HepG2 (cell line): ENCODE data around the gene XRCC1. TPM values are rescaled to one million over a fixed set of nuclear protein-coding genes. Genes with fewer than 3 reads are reported as not detected.
A peak's percentile ranks its signal among the peaks of the same experiment; 100 is the strongest.

Source experiments
- BORCS8-MEF2B ChIP-seq: sonication (generic); formaldehyde crosslinking; IDR thresholded peaks from 2 replicates; pipeline ENCODE4 v1.8.0; 2022; ENCODE audit warnings: mild to moderate bottlenecking, missing genetic modification reagents
- CCDC6 ChIP-seq: sonication (generic); formaldehyde crosslinking; IDR thresholded peaks from 2 replicates; pipeline ENCODE4 v1.8.1; 2022; ENCODE audit warnings: mild to moderate bottlenecking, missing genetic modification reagents, moderate library complexity
- HNF4A ChIP-seq: sonication (generic); formaldehyde crosslinking; IDR thresholded peaks from 2 replicates; pipeline ENCODE4 v1.4.0; 2020; ENCODE audit warnings: missing genetic modification reagents
- IRF1 ChIP-seq: sonication (generic); formaldehyde crosslinking; IDR thresholded peaks from 2 replicates; pipeline ENCODE4 v1.4.0; 2020; ENCODE audit warnings: low read depth, mild to moderate bottlenecking, missing genetic modification reagents
- JARID2 ChIP-seq: sonication (generic); formaldehyde crosslinking; IDR thresholded peaks from 2 replicates; pipeline ENCODE4 v1.8.1; 2023; ENCODE audit warnings: missing genetic modification reagents, inconsistent platforms; ENCODE audit not compliant: insufficient replicate concordance
- KDM4B ChIP-seq: sonication (generic); formaldehyde crosslinking; IDR thresholded peaks from 2 replicates; pipeline ENCODE4 v1.4.0; 2020; ENCODE audit warnings: missing genetic modification reagents
- NR2C2 ChIP-seq: sonication (generic); formaldehyde crosslinking; IDR thresholded peaks from 2 replicates; pipeline ENCODE4 v1.4.0; 2020; ENCODE audit warnings: missing genetic modification reagents, mild to moderate bottlenecking, moderate library complexity, borderline replicate concordance
- PHF20 ChIP-seq: sonication (generic); formaldehyde crosslinking; IDR thresholded peaks from 2 replicates; pipeline ENCODE4 v1.5.0; 2020; ENCODE audit warnings: mild to moderate bottlenecking, missing genetic modification reagents
- PHF21A ChIP-seq: sonication (generic); formaldehyde crosslinking; IDR thresholded peaks from 2 replicates; pipeline ENCODE4 v1.5.0; 2020; ENCODE audit warnings: mild to moderate bottlenecking, missing genetic modification reagents
- REPIN1 ChIP-seq: sonication (generic); formaldehyde crosslinking; IDR thresholded peaks from 2 replicates; pipeline ENCODE4 v1.8.0; 2022; ENCODE audit warnings: missing genetic modification reagents, low read depth, mild to moderate bottlenecking, borderline replicate concordance
- SP140L ChIP-seq: sonication (generic); formaldehyde crosslinking; IDR thresholded peaks from 2 replicates; pipeline ENCODE4 v1.4.0; 2020; ENCODE audit warnings: missing genetic modification reagents, borderline replicate concordance
- SP5 ChIP-seq: IDR thresholded peaks from 2 replicates; pipeline ENCODE4 v1.6.1; 2016; ENCODE audit warnings: low read depth, borderline replicate concordance
- THRA ChIP-seq: sonication (generic); formaldehyde crosslinking; IDR thresholded peaks from 2 replicates; pipeline ENCODE4 v1.4.0; 2020; ENCODE audit warnings: missing genetic modification reagents, borderline replicate concordance
- ZBTB14 ChIP-seq: sonication (generic); formaldehyde crosslinking; IDR thresholded peaks from 2 replicates; pipeline ENCODE4 v1.4.0; 2020; ENCODE audit warnings: missing genetic modification reagents
- ZBTB26 ChIP-seq: IDR thresholded peaks from 2 replicates; pipeline ENCODE4 v1.6.1; 2016; ENCODE audit warnings: missing compliant biosample characterization, missing genetic modification reagents, borderline replicate concordance
- ZBTB7B ChIP-seq: sonication (generic); formaldehyde crosslinking; IDR thresholded peaks from 2 replicates; pipeline ENCODE4 v1.4.0; 2020; ENCODE audit warnings: missing genetic modification reagents
- ZNF264 ChIP-seq: sonication (generic); formaldehyde crosslinking; IDR thresholded peaks from 2 replicates; pipeline ENCODE4 v1.4.0; 2020; ENCODE audit warnings: missing genetic modification reagents
- ZNF547 ChIP-seq: sonication (generic); formaldehyde crosslinking; IDR thresholded peaks from 2 replicates; pipeline ENCODE4 v1.5.1; 2020; ENCODE audit warnings: mild to moderate bottlenecking, missing genetic modification reagents
- ZSCAN29 ChIP-seq: sonication (generic); formaldehyde crosslinking; conservative IDR thresholded peaks from 2 replicates; pipeline ENCODE4 v1.4.0; 2020; ENCODE audit warnings: mild to moderate bottlenecking, missing genetic modification reagents
- ZSCAN30 ChIP-seq: sonication (generic); formaldehyde crosslinking; IDR thresholded peaks from 2 replicates; pipeline ENCODE4 v1.5.0; 2020; ENCODE audit warnings: mild to moderate bottlenecking, missing genetic modification reagents
- polyA plus RNA-seq, 8 experiments: library from polyadenylated mRNA; depleted of rRNA in 3 of 8; stranded (reverse) in 7 of 8; unstranded in 1 of 8; fragments of >200 nt; fragmentation: Illumina TruSeq in 4 of 8; extraction: Trizol in 4 of 8; gene quantifications; 2 replicates each; pipeline versions ENCODE4 v1.2.1 to v1.2.3, GENCODE V29; 2011 to 2016; ENCODE audit warnings: low read depth in 4 of 8, missing spikeins in 1 of 8, mixed read lengths in 1 of 8; ENCODE audit not compliant: insufficient read depth in 1 of 8
- total RNA-seq, 5 experiments: library from RNA; depleted of rRNA; stranded (reverse); fragments of >200 nt; fragmentation: Illumina TruSeq; extraction: Trizol; gene quantifications; 2 replicates each; pipeline ENCODE4 v1.2.3, GENCODE V29; 2016; ENCODE audit warnings: low read depth in 1 of 5
- TF ChIP-seq, protein P1 (sequence below): sonication (generic); formaldehyde crosslinking; IDR thresholded peaks from 2 replicates; pipeline ENCODE4 v1.5.0; 2020; ENCODE audit warnings: missing genetic modification reagents, mild to moderate bottlenecking, borderline replicate concordance
- TF ChIP-seq, protein P2 (sequence below): sonication (generic); formaldehyde crosslinking; IDR thresholded peaks from 2 replicates; pipeline ENCODE4 v1.5.1; 2020; ENCODE audit warnings: missing genetic modification reagents, mild to moderate bottlenecking, borderline replicate concordance

XRCC1 gene
- total and polyA plus RNA-seq, 2 of the 13 experiments (the other 11 are each of a cell fraction or from before 2014, with no cell fraction given): 24.7 to 26.3 TPM

GRCh38 chr19:43526884-43527859 is 48.2 kb downstream of the XRCC1 start, which contains the start of gene ETHE1 (continued):
- peak; percentile 24; the same call in 1 of the 2 replicates for TF ChIP-seq ZBTB14
- TF ChIP-seq ZBTB7B (CRISPR knock-in tag): peak; percentile 91
- peak; percentile 99 for TF ChIP-seq SP5 (CRISPR knock-in tag)
- peak; percentile 92 for TF ChIP-seq NR2C2
- peak; percentile 82; the same call in 1 of the 2 replicates for TF ChIP-seq BORCS8-MEF2B (CRISPR knock-in tag)
- TF ChIP-seq ZSCAN30 (CRISPR knock-in tag): no peak
- 0 out of 2 replicates have a peak, but pooled peaks have one; percentile 39 for TF ChIP-seq PHF21A
- no peak for TF ChIP-seq JARID2 (CRISPR knock-in tag)
- peak; percentile 45; the same call in 1 of the 2 replicates for TF ChIP-seq CCDC6 (CRISPR knock-in tag)
- TF ChIP-seq ZBTB26 (CRISPR knock-in tag): peak; percentile 74; the same call in 1 of the 2 replicates
- peak; percentile 54; the same call in 1 of the 2 replicates for TF ChIP-seq THRA
- 0 out of 2 replicates have a peak, but pooled peaks have one; percentile 35 for TF ChIP-seq ZSCAN29 (CRISPR knock-in tag)
- TF ChIP-seq KDM4B (CRISPR knock-in tag): peak; percentile 27; the same call in 1 of the 2 replicates
- TF ChIP-seq, protein P1, sequence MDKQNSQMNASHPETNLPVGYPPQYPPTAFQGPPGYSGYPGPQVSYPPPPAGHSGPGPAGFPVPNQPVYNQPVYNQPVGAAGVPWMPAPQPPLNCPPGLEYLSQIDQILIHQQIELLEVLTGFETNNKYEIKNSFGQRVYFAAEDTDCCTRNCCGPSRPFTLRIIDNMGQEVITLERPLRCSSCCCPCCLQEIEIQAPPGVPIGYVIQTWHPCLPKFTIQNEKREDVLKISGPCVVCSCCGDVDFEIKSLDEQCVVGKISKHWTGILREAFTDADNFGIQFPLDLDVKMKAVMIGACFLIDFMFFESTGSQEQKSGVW (CRISPR knock-in tag): no peak
- TF ChIP-seq ZNF264 (CRISPR knock-in tag): no peak
- no peak for TF ChIP-seq SP140L (CRISPR knock-in tag)
- peak; percentile 45; the same call in 1 of the 2 replicates for TF ChIP-seq ZNF547 (CRISPR knock-in tag)
- 0 out of 2 replicates have a peak, but pooled peaks have one; percentile 25 for TF ChIP-seq HNF4A (CRISPR knock-in tag)
- TF ChIP-seq, protein P2, sequence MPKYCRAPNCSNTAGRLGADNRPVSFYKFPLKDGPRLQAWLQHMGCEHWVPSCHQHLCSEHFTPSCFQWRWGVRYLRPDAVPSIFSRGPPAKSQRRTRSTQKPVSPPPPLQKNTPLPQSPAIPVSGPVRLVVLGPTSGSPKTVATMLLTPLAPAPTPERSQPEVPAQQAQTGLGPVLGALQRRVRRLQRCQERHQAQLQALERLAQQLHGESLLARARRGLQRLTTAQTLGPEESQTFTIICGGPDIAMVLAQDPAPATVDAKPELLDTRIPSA (CRISPR knock-in tag): peak; percentile 88; the same call in 1 of the 2 replicates
- TF ChIP-seq REPIN1 (CRISPR knock-in tag): 0 out of 2 replicates have a peak, but pooled peaks have one; percentile 53
- peak; percentile 52 for TF ChIP-seq PHF20 (CRISPR knock-in tag)
- no peak for TF ChIP-seq IRF1 (CRISPR knock-in tag)
